HG02571 (cell line): ENCODE measurements around the gene GPR158.

Source experiments
- ATAC-seq: cut with Tn5 transposase; IDR thresholded peaks from one replicate; pipeline ENCODE4 v1.9.1; 2021; ENCODE audit warnings: mild to moderate bottlenecking, moderate library complexity; ENCODE audit not compliant: unreplicated experiment

GPR158 gene

DNA sequence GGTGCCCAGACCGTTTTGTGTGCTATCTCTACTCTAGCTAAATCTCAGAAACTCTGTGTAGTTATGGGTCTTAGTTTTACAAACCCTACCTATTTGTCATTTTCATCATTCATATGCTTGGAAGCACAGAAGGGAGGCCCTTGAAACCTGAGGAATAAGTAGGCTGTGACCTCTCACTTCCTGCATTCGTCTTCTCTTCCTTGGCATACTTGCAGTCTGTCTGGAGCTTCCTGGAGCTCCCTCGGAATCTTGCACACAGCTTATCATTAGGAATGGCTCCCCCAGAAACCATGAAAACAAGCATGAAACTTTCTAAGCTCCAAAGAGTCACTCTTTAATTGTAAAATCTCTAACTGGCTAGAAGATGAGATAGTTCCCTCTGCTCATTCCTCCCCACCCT lies 382.3 kb downstream of the GPR158 start:
- no peak for ATAC-seq

DNA sequence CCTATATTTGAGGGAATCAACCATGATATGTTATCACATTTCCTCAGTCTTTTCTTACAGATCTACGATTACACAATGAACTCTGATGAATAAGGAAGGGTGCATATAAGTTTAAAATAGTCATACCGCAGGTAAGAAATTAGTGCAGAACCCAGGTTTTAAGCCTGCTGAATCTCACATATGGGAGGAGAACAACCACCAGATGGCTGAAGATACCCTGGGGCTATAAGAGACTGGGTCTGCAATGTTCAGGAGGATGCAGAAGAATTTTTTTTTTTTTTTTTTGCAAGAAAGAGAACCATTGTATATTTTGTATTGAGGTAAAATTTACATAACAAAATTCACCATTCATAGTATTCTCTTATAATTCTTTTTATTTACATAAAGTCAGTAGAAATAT lies 387.0 kb downstream of the GPR158 start:
- ATAC-seq = no peak

DNA sequence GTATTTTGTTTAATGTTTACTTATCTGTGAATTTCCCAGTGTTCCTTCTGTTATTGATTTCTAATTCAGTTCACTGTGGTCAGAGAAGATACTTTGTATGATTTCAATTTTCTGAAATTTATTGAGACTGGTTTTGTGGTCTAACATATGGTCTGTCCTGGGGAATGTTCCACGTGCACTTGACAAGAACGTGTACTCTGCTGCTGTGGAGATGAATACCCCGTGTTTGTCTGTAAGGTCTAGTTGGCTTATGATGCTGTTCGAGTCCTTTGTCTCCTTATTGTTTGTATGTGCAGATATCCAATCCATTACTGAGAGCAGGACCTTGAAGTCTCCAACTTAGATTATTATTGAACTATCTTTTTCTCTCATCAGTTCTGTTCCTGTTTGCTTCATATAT lies 387.7 kb downstream of the GPR158 start:
- ATAC-seq = no peak

DNA sequence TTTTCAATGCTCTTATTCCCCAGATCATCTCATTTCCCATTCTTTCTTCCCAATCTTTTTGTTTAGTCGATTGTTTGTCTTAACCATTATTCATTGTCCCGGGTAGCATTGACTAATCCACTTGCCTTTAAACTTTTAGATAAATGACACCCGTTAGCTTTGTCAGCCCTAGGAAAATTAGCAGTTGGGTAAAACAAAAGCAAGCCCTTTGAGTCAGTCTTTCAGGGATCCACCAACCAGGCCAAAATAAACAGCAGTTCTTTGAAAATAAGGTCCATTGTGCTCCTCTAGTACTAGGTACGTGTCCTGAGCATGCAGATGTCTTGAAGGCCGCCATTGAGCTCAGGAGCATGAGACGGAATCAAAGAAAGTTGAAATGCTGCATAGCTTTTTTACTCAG lies 389.6 kb downstream of the GPR158 start:
- no peak for ATAC-seq

DNA sequence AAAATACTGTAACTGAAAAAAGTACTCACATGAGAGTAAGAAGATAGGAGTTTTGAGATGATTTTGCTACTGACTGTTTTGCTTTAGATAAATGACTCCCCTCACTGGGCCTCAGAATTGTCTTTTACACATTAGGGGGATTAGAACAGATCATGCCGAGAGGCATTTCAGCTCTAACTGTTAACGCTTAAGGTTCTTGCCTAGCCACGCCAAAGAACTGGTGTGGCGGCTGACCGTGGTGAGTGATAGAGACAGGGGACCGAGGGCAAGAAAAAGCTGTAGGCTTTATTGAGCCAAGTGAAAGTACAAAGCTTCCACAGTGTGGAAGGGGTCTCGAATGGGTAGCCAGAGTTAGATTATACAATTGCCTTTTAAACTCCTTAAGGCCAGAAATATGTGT lies 390.8 kb downstream of the GPR158 start:
- ATAC-seq = no peak

DNA sequence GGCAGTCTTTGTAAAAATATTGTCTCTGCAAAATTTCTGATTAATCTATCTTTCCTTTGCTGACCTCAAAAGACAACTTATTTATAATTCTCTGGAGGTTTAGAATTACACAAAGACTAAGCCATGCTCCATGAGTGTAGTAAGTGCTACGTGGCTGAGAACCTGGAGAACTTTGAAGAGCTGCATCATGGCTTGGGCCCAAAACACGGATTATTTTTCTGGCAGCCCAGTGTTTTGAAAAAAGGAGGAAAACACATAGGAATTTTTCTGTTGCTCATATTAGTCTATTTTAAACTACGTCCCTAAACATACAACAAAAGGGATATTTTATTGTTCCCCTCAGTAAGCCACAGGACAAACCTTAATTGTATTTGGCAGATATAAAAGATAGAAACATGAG lies 398.5 kb downstream of the GPR158 start:
- no peak for ATAC-seq

DNA sequence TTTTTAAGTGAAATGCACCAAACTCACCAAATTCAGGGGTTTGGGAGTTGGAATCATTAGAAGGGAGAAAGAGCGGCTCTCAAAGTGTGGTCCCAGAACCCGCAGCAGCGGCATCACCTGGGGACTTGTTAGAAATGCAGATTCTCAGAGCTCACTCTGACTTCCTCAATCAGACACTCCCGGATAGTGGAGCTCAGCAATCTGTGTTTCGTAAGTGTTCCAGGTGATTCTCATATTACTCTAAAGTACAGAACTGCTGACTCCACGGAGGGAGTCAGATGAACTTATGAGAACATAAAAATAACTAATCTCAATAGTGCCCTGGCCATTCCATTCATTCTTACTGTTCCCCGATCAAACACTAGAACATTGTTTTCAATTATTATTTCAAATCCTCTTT lies 400.5 kb downstream of the GPR158 start:
- ATAC-seq = no peak

DNA sequence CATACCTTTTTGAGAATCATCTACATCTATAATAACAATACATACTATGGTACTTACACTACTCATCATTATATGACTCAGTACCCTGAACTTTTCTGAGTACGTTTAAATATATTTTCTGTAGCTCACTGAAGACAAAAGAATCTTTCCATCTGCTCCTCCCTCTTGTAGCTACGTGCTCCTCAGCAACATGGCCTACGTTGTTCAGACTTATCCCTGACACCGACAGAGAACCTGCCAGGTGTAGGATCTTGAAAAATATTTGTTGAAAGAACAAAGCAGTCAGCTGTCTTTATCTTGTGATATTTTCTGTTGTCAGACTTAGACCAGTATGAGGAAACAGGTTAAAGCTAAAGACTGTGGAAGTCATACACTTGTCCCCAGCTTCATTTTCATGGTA lies 403.3 kb downstream of the GPR158 start:
- no peak for ATAC-seq

DNA sequence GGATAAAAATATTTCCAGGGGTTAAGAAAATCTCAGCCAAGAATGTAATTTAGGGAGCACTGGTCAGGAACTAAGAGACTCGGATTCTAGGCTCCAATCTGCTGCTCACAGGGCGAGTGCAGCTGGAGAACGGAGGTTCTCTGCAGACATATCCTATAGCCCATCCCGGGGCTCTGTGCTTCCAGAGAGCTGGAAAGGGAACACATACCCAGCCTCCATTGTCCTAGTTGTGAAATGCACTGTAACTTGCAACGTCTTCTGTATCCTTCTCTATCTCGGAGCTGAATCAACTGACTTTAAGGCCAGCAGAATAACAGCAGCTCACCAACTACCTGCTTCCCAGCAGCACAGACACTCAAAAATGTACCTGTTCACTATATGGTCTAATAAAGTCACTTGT lies 408.2 kb downstream of the GPR158 start:
- no peak for ATAC-seq

DNA sequence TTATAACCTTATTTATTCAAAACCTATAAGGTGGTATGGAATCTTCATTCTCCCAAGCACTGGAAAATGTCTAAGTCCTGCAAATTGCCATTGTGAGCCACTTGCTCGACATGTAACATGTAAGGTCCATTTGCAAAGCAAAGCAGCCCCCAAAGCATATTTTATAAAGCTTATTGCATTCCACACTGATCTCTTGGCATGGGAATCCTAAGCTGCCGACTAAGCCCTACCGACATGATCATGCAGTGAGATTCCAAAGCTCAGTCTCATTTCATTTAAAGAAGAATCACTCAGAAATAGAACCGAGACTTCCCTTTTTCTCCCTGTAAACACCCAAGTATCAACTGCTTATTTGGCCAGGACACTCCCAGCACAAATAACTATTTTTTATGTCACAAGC lies 425.9 kb downstream of the GPR158 start:
- no peak for ATAC-seq

DNA sequence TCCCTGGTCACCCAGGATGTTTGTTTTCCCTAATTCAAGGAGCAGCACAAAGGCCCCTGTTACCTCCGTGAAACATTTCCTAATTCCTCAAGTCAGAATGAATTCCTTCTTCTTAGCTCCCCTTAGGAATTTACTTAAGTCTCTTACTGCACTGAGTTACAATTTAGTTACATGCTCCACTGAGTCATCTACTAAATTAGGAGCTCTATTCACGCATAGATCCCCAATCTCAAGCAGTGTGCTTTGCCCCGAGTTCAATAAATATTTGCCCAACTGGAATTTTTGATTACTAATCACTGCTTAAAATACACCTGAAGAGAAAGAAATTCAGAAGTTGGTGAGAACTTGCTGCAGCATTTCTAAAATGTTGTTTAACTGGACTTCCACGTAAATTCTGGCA lies 429.8 kb downstream of the GPR158 start:
- no peak for ATAC-seq

DNA sequence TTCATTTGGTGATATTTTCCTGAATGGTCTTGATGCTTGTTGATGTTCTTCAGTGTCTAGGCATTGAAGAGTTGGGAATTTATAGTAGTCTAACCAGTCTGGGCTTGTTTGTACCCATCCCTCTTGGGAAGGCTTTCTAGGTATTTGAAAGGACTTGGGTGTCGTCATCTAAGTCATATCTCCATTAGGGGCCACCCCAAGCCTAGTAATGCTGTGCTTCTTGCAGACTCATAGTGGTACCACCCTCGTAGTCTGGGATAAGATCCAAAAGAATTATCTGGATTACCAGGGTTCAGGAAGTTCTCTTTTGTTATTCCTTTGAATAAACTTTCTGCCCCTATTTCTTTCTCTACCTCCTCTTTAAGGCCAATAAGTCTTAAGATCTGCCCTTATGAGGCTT lies 439.9 kb downstream of the GPR158 start:
- ATAC-seq = no peak

DNA sequence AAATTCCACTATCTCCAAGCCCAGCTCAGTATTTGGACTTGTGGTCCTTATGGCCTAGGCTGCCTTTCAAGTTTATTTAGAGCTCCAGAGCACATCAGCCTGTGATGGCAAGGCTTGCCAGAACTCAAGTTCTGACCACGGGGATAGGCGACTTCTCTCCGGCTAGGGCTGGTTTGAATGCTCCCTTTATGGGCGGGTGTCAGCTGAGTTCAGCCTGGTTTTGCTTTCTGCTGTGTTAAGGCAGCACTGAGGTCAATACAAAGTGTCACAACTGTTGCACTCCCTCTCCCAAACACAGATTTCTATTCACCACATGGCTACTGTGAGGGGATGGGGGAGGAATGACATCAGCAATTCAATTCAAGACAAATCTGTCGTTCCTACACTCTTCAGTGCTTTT lies 441.1 kb downstream of the GPR158 start:
- ATAC-seq = no peak

DNA sequence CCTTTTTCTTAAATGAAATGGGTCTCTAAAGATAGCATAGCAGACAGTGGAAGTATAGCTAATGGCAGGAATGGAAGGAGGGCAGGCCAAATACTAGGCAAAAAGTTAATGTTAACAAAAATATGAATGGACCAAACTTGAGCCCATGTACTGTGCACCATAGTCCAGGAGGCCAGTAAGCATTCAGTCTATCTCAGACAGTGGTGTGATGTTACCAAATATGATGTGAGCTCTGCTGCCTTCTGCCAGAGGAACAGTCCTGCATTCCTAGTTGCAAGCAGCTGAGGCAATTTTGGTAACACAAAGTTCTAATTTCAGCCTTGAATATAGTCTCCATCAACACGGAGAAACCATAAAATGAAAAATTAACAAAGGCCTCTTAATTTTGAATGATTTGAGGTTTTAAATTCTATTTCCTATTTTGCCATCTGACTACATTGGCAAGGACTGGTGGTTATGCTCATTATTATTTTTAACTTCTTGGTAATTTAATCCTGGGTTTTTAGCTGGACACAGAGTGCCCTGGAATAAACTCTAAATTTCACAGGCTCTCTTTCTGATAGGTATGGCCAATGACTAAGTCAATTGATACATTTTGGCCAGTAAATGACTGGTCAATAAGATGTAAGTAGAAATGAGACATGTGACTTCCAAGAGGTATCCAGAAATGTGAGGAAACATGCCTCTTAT lies 442.2 kb downstream of the GPR158 start:
- no peak for ATAC-seq

DNA sequence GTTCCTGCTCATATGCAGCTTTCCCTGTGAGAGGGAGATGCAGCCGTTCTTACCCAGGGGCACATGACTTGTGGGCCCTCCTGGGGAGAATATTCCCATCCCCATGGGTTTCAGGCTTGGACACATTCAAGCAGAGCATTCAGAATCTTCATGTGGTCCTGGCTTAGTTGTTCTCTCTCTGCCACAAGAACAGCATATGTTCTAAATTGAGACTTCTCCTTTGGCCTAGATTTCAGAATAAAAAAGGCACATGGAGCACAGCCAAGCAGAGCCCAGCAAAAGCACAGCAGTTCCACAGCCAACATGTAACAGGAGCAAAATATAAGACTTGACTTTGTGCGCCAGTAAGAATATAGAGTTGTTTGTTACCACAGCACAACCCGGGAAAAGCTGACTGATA lies 452.8 kb downstream of the GPR158 start:
- ATAC-seq = no peak

DNA sequence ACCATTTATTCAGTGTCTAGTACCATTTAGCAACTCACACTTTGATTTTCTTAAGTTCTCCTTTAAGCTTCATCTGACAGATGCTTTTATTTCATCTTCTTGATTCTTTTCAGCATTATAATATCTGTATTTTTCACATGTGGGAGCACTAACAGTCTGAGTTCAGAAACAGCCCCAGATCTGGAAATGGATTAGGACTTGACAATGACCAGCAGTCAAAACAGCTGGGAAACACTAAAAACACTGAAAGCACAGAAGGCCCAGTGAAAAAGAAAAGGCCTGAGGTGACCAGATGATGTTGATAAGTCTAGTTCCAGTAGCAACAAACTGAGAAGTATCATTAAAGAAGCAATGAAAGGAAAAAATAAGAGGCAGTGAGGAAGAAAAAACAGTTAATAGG lies 454.5 kb downstream of the GPR158 start:
- ATAC-seq = no peak

DNA sequence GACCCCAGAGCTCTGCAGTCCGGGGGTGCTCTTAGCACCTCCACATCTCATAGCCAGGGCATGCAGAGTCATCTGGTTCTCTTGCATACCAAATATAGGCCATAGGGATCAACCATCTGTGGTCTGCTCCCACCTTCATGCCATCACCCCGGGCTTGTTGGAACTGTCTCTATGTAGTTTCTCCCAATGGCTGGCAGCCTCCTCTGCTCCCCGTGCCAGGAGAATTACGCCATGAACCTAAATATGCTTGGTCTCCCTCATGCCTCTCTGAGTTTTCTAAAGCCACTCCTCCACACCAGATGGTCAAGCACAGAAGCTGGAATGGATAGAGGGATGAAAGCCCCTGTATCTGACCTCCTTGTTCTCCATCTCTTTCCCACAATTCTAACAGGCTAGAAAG lies 456.7 kb downstream of the GPR158 start:
- ATAC-seq = no peak

DNA sequence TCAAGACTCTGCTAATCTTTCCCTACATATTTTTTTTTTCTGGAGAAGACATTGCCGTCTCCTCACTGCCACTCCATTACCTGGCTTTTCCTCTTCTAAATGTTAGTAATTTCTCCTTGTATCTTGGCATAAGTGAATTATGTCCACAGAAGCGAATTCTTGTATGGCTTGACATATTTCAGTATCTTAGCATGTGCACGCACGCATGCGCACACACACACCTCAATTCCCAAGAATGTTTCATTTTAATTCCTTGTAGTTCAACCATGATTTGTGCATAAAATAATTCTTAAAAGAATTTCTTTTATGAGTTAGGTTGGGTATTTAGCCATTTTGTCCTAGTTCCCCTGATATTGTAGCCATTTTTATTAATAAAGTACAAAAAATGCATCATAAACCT lies 458.0 kb downstream of the GPR158 start:
- no peak for ATAC-seq

DNA sequence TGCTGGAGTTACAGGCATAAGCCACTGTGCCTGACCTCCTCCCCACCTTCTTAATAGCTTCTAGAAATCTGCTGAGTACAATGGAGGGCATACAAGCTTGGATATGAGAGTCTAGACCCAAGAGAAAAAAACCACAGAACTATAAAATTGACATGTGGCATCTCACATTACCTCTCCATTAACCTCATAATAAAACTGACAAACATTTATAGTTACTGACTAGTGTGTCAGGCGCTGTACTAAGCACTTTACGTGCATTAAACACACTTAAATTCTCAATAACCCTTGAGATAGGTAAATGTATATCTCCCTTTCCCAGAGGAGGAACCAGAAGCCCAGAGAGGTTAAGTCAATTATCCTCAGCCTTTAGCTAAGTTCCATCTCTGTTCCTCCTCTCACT lies 458.7 kb downstream of the GPR158 start:
- ATAC-seq = no peak

DNA sequence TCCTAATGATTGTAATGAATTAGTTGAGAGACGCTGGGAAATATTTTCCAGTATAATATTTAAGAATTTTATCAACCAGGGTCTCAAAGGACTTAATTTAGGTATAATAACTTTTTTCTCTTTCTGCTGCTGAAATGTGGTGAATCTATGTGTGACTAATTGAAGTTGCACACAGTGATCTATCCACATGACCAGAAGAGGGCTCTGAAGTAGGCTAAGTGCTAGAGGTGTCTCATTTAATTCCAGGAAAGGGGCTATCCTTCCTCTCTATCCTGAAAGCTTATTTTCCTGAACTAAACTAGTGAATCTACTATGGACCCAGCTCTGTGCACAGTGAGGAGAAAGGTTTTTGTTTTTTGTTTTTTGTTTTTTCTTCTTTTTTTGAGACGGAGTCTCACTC lies 464.8 kb downstream of the GPR158 start:
- ATAC-seq = no peak

DNA sequence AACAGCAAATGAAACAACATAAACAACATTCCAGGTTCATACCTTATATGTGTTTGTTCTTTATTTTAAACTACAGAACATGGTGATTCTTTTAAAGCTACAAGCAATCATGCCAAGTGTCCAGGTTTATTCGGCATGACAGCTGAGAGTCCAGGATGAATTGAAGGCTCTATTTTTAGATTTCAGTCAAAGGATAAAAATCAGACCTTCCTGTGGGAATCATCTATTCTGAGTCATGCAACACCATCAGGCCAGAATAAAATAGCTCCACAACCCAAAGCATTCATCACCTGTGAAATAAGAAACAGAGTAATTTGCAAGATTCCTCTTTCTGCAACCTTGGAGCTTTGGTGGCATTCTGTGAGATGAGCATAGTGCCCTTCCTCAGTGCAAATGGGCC lies 466.8 kb downstream of the GPR158 start:
- no peak for ATAC-seq

DNA sequence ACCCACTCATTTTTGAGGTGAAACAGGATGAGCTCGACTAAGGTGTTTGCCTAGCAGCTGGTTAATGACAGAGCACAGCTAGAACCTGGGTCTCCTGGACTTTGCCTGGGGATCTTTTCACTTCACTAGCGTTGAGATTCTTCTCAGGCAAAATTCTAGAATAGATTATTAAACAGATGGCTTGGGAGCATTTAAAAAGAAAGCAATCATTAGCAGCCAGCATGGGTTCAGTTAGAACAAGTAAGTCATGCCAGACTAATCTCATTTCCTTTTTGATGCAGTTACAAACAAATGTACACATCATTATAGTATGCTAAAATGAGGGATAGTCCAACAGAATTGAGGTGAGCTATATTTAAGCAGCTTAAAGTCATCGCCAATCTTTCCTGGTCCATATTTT lies 467.9 kb downstream of the GPR158 start:
- no peak for ATAC-seq

DNA sequence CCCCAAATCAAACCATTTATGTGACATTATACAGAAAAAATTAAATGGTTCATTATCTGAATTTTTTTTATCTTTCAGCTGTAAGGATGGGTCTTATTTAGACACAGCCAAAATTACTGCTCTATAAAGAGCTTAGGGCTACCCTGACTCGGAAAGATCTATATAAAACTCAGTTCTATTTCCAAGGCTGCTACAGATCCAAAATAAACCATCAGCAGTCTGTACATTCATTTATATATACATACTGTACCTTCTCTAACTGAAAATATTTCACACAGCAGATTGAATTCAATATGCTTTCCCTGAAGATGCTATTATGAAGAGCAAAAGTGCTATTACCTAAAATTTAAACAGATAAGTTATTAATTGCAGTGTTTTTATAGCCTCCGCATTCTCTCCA lies 471.6 kb downstream of the GPR158 start:
- no peak for ATAC-seq

DNA sequence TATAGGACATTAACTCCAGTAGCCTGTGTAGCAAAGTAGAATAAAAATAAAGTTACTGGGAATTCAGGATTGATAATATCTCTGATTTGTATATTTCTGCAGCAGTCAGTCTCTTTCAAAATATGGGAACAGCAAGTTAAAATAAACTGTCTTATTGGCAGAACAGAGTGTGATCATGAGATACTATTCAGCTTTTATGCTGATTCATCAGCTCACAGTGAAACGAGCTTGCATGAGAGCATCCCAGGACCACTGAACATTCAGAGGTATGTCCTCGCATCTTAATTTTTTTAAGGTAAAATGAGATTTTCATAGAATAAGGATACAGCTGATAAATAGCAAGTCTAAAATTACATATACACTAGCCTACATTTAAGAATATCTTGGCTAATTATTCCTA lies 476.7 kb downstream of the GPR158 start:
- ATAC-seq = no peak
